Ecto neural progenitor cell (in vitro differentiated cells): ENCODE data around the gene DPM2.

ENCODE experiments used
- DNase-seq: peaks from one replicate; pipeline ENCODE4 v3.0.0-alpha.2; 2018; ENCODE audit warnings: low spot score

DPM2 gene

DNA sequence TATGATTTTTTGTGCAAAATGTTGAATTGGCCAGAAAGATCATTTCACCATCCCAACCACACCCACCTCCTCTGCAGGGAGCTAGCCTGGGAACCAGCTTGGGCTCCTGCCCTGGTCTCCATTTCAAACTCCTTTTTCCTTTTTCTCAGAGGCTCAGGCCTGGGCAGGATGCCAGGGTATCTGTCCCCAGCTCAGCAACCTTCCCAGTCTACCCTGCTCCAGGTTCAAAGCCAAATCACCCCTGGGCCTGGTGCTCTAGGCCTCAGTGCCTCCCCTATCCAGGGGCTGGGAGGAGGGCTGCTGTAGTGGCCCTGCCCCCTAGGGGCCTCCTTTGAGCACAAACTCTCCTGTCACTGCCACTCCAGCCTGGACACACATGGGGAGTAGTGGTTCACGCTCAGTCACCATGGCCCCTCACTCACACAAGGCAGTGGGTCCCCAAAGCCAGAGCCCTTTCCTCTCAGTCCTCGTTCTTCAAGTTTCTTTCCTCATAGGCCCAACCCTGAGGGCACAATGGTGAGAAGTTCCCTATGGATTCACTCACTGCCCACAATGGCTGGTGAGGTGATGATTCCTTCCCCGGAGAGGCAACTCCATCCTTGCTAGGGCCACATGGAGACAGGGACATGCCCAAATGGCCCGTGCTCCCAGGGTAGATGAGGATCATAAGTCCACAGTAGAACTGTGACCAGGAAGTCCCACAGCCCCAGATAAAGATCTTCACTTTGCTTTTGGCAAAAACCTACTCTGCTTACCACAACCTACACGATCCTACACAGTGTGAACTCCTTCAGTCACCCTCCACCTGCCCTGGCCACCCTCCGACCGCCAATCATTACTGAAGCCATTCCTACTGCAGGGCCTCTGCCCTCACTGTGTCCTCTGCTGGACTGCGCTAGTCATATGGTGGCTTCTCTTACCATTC, 19.2 kb downstream of the DPM2 start:
- no peak for DNase-seq

DNA sequence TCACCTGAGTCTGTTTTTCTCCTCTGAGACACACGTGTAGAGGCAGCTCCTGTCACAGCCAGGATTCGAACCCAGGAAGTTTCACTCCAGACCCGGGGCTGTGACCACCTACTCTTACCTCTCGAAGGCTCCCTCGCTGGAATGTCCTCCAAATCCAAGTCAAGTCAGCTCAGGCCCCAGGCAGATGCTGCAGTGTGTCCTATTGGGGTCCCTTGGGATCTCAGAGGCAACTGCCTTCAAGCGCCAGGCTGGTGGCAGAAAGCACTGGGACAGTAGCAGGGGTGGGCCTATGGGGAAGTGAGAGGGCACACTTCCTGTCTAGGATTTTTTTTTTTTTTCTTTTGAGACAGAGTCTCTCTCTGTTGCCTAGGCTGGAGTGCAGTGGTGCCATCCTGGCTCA, 20.1 kb downstream of the DPM2 start:
- no peak for DNase-seq

DNA sequence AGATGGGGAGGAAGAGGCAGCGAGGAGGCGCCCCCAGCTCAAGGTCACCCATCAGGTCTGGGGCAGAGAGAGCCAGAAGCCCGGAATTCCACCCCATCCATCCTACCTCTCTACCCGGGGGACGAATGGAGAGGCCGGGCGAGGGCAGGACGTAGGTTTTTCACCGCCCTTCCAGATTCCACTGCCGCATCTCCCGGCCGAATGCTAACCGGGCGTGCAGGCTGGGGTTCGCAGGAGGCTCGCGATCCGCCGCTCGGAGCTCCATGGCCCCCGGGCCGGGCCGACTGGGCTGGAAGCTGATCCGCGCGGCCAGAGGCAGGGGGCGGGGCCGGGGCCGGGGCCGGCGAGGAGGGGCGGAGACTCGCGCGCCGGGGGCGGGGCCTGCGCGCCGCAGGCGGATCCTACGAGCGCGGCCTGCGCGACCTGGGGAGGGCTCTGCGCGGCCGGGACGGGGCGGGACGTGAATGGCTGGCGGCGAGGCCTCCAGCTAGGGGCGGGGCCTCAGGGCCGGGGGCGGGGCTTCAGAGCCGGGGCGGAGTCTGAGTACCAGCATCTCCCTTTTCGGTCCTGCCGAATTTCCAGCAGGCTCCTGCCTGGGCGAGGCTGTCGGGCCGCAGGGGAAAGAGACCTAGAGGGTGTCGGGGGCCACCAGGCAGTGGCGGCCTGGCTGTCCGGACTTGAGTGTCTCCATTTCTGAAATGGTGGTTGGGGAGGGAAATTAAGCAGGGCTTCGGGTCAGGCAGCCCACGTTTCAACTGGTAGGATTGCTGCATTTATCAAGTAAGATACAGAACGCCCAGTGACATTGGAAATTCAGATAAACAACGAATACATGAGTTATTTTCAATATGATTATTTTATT, 20.7 kb downstream of the DPM2 start, which contains the start of gene ST6GALNAC4:
Gene ST6GALNAC4 (minus strand): TSS at position 322 of the 862 bp plus-strand sequence. CDS start 622 bp downstream, outside the sequence.
- DNase-seq: peak; percentile 98

DNA sequence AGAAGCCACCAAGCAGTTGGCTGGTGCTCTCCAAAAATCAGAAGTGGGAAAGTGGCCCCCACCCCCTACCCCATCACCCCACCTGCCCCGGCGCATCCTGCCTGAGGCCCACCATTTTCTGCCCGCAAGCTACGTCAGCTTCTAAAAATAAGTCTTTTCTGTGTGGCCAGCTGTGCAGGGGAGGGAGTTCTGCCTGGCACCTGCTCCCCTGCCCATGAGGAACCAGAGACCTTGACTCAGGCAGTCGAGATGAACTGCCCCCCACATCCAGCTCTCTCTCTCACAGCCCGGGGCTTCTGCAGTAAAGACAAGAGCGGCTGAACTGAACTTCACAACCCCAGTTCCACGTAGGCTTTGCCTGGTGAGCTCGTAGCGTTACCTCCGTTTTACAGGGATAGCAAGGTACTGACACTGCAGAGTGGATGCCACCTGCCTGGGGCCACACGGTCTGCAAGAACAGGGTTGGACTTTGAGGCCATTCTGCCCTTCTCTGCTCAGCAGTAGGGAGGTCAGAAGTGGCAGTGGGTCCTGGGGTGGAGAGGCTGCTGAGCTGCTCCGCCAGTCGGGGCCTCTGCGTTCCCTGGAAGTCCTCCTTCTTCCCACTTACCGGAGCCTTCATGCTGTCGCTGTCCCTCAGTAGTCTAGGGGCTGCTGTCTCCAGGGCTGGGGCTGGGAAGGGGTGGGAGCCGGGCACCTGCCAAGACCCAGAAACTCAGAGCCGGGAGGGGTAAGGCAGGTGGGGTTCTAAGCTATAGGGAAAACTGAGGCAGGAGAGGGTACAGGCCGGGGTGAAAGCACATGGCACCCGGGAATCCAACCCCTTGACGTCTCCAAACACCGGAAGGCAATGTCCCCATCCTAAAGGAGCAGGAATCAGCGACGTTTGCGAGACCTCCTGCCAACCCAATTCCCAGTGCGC, 21.6 kb downstream of the DPM2 start:
- DNase-seq: peak; percentile 59

DNA sequence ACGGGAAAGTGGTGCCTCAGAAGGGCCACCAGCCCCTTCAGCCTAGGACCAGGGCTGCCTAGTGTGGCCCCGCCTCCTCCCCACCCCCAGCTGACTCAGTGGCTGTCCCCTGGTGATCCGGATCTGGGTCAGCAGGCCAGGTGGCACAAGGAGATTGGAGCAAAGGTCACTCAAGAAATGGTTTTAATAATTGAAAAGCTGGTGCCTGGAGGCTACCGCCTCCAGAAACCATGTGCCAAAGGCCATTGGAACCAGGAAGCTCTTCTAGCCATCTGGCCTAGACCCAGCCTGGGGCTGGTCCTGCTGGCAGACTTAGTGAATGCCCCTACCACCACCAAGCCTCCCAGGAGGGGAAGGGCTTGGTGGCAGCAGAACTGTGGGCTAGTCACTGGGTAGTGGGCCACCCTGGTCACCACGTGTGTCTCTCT, 22.3 kb downstream of the DPM2 start:
- no peak for DNase-seq

DNA sequence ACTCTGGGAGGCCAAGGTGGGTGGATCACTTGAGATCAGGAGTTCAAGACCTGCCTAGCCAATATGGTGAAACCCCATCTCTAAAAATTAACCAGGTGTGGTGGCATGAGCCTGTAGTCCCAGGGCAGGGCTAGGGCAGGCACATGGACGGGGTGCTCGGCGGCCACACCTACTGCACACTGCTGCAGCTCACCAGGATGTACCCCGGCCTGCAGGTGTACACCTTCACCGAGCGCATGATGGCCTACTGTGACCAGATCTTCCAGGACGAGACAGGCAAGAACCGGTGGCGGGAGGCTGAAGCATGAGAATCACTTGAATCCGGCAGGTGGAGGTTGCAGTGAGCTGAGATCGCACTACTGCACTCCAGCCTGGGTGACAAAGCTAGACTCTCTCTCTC, 24.0 kb downstream of the DPM2 start:
- DNase-seq: no peak

DNA sequence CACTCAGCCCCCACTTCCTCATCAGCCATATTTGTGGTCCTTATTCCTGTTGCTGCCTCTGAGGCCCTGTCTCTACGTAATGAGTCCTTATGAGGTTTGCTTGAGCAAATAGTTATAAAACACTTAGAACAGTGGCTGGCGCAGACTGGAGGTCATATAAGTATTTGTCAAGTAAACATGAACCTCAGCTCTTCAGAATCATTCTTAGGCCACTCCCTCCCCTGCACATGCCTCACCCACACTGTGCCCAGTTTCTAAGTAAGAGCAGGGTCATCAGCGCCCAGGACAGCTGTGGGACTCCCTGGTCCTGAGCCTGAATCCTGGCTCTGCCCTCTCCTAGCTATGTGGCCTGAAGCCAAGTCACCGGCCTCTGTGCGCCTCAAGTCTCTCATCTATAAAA, 24.8 kb downstream of the DPM2 start:
- no peak for DNase-seq

DNA sequence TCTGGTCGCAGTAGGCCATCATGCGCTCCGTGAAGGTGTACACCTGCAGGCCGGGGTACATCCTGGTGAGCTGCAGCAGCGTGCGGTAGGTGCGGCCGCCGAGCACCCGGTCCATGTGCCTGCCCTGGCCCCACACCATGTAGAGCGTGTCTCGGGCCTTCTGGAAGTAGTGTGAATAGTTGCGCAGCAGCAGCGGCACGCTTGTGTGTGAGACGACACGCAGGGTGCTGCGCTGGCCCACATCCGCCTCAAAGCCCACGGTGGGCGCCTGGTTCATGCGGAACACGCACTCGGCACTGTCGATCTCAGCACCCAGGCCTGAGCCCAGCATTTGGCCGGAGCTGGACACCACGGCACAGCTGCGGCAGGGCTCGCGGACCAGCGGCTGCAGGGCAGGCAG, 25.4 kb downstream of the DPM2 start:
- DNase-seq: peak; percentile 42

DNA sequence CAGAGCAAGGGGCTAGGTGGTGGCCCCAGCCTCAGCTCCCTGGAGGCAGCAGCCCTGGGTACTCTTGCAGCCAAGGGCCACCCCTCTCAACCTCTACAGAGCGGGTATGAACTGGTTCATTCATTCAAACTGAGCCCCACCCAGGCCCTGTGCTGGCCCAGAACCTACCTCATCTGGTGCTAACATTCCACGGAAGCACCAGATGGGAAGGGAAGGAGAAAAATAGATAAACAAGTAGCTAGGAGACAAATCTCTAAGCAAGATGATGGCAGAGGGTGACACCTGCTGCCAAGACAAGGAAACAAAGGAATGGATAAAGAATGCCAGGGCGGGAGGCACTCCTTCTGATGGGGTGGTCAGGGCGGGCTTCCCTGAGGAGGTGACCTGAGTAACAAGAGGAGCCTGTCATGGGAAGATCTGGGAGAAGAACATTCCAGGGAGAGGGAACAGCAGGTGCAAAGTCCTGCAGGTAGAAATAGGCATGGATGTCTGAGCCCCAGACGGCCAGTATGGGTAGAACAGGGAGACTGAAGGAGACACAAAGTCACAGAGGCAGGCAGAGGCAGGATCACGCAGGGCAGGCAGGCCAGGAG, 26.9 kb downstream of the DPM2 start:
- DNase-seq: no peak

DNA sequence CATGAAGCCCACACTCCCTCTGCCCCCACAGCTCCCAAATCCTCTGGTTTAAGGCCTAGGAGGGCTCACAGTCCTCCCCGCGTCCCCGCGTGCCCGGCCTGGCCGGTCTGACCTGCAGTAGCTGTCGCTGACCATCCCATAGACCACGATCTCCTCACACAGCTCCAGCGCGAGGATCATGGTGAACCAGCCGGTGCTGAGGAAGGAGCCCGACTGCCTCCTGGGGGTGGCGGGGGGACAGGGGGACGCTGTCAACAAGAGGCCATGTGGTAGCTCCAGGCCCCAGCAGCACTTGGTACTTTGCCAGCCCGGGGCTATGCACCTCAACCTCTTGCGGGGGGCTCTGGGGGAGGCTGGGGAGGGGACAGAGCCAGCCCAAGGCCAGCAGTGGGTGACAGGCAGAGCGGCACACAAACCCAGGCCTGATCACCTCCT, 27.8 kb downstream of the DPM2 start:
- peak; percentile 41 for DNase-seq

DNA sequence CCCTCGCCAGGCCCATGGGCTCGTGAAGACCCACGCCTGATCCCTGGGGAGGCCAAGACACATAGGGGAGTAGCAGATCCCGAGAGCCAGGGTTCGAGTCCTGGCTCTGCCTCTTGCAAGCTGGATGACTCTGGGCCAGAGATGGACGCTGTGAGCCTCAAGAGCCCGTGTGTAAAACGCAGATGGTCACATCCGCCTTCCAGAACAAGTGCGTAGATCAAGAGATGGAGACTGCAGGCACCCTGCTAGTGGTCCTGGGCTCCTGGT, 29.1 kb downstream of the DPM2 start:
- DNase-seq: no peak

DNA sequence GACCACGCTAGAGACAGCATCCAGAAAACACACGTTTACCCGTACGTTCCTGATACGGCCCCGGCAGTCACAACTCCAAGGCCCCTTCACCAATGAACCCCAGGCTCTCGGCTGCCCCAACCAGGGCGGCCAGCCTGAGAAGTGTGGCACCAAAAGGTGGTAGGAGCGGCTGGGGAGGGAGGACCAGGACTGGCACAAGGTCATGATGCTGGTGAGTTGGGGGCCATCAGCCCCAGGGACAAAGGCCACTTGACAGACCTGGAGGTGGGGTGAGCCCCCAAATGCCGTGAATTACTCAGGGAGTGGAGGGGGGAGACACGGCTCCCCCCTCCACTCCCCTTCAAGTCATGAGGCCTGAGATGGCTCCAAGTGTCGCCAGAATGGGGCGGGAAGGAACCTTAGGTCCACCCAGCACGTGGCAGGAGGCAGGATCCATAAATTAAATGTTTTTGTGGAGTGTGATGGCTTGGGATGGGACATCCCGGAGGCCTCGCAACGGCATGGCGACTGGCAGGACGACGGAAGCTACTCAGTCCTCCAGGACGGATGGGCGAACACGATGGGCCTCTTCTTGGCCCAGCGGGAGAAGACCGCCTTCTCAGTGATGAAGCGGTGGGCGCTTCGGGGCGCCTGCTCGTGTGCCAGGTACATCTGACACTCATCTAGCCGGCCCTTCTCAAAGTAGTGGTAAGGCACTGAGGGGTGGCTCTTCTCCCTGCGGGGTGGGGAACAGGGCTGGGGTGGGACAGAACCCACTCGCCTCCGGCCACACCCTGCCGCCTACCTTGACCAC, 29.6 kb downstream of the DPM2 start:
- DNase-seq: no peak

DNA sequence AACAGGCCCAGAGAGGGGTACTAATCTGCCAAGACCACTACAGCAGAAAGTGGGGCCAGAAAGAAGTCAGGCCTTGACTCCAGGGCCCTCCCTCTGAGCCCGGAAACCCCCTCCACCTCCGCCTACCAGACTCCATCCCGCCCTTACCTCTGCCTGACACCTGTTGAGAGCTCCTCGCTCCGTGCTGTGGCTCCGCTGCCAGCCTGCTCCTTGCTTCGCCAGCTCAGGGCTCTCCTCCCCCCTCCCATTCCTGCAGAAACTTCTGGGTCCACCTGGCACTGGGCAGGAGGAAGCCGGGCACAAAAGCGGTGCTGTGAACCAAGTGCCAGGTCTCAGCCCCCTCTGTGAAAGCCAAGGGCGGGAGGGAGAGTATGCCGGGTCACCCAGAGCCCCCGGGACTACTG, 31.9 kb downstream of the DPM2 start:
- DNase-seq: no peak

DNA sequence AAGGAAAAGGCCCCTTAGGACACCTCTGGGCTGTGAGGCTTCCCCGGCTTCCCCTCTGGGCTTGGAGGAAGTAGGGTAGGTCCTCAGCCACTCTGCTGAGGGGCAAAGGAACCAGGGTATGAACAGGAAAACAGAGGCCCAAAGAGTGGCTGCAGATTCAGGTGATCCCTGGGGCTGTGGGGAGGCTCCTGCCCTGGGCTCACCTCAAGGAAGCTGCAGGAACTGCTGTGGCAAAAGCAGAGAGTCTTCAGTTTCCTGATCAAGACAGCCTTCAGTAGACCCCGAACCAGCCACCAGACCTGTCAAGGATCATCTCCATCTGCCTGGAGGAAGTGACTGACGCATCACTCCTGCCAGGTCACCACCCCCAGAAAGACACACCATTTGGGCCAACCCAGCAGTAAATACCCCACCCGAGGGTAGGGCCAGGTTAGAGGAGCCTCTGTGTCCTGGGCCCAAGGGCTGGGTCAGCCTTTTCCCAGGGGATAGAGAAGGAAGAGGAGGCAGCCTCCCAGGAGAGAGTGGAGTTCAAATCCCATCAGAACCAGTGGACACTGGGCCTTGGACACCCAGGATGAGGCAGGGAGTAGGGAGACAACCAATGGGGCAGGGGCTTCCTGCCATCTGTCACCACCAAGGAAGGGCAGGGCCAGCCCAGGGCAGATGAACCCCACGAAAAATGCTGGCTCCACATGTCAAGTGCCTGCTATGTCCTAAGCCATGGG, 32.5 kb downstream of the DPM2 start:
- DNase-seq: peak; percentile 44

DNA sequence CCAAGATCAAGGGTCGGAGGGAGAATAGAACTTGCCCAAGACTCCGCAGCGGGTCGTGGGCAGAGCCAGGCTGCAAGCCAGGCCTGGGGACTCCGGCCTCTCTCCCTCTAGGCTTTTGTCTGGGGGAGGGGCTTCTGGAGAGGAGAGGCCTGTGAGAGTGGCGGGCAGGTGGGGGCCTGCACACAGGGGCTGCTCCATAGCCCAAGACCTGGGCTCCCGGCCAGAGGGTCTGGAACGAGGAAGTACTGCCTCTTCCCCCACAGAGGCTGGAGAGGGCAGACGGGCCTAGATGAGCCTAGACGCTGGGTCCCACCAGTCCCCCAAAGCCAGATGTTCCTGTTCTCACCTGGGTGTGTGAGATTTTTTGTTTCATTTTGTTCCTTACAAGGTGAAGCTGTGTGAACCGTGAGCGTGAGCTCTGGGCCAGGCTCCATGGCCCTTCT, 33.1 kb downstream of the DPM2 start:
- peak; percentile 47 for DNase-seq

DNA sequence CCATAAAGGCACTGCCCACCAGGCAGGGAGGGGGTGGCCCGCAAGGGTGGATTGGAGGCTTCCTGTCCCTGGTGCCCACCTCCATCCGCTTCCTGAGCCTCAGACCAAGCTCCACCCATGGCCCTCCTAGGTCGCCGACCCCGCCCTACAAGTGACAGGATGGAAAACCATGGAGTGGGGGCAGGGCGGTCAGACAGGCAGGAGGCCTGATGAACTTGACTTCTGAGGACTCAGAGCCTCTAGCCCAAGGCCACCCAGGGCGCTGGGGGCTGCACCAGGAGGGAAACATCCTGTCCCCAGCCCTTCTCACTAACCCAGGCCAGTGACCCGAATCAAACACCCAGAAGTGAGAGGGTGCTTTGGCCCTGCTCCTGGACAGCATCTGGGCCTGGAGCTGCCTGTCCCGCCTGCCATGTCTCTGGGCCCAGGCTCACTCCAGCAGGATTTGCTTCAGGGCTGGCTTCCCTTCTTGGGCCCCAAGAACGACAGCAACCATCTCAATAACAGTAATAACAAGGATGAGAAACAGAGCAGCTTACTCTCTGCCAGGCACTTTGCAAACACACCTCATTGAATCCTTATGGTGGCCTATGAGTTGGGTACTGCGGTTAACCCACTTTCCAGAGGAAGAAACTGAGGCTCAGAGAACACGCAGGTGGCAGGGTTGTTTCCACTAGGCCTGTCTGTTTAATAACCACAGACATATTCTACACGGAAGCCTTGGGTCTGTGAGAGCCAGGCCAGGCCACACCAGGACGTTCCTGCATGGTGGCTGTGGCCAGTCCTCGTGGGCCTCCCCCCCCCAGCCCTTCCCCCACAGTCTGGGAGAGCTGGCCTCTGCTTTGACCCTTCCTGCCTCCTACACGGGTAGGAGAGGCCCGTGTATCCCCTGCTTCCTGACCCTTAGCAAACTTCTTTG, 33.8 kb downstream of the DPM2 start:
- peak; percentile 47 for DNase-seq

DNA sequence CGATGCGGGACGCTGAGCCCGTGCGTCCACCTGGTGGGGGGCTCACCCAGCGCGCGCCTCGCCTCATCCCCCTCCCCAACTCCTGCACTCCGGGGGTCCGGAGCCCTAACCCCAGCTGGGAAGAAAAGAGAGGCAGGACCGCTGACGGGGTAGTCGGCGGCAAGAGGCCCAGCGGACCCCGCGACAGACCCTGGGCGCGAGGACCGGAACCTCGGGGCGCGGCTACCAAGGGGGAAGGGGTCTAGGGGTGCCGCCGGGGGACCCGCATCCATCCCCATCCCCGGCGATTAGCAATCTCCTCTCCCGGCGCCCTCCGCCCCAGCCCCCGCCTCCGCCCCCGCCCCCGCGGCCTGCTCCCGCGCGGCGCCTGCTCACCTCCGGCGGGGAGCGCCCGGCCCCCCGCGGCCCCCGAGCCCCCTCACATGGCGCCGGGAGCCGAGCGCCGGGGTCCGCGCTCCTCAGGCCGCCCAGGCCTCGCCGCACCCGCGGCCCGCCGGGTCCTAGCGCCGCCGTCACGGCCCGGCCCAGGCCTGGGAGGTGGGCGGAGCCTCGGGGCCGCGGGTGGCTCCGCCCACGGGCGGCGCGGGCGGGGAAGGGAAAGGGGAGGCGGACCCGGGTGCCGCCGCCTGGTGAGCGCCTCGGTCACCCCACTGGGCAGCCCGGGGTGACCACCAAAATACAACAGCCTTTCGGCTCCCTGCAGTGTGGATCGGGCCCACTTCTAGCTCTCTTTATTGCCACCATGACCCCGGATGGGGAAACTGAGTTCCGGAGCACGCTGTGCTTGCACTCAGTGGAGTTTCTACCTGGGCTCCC, 38.3 kb downstream of the DPM2 start, which contains the start of gene ST6GALNAC6:
Gene ST6GALNAC6 (minus strand): TSS at position 476 of the 816 bp plus-strand sequence. CDS start 1,622 bp downstream, outside the sequence.
- DNase-seq: peak; percentile 78
